ENCODE data around the gene DDC.
"Not testable (repeated sequence)": the region's sequence is repeated elsewhere in the genome, so short reads cannot be mapped to it uniquely, and the experiment has no call there.

The DDC gene

DNA sequence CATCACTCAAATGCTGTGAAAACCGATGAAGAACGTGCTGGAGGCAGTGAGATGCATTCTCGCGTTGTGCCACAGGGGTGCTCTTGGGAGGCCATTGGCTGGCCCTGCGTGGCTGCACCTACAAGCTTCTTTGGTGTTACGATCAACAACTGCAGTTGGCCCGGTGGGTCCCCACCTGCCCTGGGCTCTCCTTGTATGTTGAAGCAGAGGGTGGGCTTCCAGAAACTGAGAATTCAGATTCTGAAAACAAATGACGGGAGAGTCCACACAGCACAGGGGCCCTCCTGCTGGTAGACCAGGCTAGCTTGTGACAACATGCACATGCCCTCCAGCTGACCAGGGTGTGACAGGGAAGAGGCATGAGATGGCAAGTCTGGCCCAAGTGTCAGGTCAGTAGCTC lies 23.7 kb upstream of the DDC start:
- DNase-seq = no peak

- DNase-seq = no peak
Observed at GRCh38 chr7:50587737-50588136, 22.5 kb upstream of the DDC start.

DNA sequence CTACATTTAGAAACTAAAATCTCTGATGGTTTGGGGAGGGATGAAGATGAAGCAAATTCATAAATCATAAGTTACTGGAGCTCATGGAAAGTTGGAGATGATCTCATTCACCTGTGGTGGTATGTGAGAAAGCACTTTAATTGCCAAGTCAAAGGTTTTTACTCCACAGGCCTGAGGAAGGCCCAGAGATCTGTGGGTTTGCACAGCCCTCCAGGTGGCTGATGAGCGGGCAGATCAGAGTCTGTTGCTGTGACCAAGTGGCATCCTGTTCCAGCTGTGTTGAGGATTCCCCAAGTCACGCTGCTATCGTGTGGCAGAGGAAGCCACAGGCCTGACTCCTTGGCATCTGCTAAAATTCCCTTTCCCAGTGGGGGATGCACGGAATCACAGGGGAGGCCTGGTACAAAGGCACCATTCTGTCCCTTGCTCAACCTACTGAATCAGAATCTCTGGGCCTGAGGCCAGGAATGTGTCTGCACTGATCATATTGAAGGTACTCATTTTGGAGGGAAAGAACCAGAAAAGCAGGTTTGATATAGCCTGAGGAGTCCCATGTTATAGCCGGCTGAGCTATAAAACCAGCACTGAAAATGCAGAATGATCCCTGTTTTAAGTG lies 19.7 kb upstream of the DDC start:
- peak; percentile 63 for DNase-seq

GRCh38 chr7:50584386-50584785 lies 19.2 kb upstream of the DDC start:
- no peak for DNase-seq

DNA sequence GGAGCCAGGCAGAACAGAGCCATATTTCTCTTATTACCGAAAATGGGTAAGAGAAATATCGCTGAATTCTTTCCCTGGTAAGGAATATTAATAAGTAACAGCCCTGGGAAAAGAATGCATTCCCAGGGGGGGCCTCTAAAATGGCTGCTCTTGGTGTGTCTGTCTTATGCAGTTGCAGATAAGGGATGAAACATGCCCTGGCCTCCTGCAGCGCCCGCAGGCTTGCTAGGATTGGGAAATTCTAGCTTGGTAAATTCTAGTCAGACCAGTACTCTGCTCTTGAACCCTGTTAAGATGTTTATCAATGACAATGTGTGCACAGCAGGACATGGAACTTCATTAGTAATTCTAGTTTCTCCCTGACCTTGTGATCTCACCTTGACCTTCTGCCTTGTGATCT lies 18.1 kb upstream of the DDC start:
- DNase-seq = not testable (repeated sequence)

- not testable (repeated sequence) for DNase-seq
Observed at GRCh38 chr7:50582271-50582670, 17.1 kb upstream of the DDC start.

DNA sequence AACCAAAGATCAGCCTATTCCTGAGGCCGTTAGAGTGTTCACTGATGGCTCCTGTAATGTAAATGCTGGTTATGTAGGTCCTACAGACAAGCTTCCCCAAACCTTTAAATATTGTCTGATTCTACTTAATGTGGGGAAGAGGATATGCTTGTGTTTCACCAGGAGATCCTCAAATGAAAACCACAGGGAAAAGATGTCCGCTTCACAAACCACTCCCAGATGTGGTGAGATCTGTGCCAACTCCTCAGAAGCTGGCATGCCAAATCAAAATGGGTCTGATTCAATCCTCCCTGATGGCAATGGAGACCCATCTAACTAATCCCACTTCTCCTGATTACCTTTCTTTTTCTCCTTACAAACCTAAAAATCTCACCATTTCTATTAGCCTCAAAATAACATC lies 15.5 kb upstream of the DDC start:
- DNase-seq = not testable (repeated sequence)

- no peak for DNase-seq
Observed at GRCh38 chr7:50580057-50580456, 14.9 kb upstream of the DDC start.

- DNase-seq = not testable (repeated sequence)
Observed at GRCh38 chr7:50578105-50578504, 12.9 kb upstream of the DDC start.

GRCh38 chr7:50577569-50577968 lies 12.4 kb upstream of the DDC start:
- no peak for DNase-seq

DNA sequence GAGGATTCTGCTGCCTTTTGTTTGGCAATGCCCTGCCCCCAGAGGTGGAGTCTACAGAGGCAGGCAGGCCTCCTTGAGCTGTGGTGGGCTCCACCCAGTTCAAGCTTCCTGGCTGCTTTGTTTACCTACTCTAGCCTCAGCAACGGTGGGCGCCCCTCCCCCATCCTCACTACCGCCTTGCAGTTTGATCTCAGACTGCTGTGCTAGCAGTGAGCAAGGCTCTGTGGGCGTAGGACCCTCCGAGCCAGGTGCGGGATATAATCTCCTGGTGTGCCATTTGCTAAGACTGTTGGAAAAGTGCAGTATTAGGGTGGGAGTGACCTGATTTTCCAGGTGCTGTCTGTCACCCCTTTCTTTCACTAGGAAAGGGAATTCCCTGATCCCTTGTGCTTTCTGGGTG lies 11.2 kb upstream of the DDC start:
- not testable (repeated sequence) for DNase-seq

DNA sequence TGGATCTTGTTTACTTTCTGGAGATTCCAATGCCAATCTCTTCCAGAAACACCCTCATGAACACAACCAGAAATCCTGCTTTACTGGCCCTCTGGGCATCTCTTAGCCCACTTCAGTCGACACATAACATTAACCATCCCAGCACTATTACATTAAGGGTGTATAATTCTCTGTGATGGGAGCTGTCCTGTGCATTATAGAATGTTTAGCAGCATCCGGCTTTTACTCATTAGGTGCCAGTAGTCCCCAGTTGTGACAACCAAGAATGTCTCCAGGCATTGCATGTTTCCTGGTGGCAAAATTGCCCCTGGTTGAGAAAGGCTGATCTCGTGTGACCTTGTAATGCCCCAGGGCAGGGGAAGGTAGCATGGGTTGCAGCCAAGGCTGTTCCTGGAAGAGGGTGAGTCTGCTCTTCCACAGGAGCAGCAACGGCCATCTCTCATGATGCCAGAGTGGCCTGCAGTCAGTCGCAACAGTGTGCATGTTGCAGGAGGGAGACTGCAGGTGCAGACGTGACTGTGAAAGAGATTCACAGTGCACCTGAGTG lies 2.6 kb upstream of the DDC start:
- no peak for DNase-seq

DNA sequence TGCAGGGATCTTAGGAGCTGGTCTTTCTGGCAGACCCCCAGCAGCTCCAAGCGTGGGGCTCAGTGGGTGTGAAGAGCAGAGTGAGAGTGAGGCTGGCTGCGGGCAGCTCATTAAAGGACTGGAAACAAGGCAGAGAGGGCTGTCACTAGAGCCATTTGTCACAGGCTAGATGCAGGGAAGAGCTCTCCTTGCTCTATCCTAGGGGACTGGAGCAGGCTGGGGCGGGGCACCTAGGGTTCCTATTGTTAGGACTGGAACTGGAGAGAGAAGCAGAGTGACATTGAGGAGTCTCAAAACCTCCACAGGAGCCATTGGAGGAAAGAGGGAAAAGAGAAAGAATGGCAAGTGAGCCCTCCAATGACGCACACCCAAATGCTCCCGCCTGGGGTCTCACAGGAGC lies 772 bp upstream of the DDC start:
- no peak for DNase-seq

GRCh38 chr7:50565559-50565916 lies 333 bp upstream of the DDC start:
- no peak for DNase-seq

DNA sequence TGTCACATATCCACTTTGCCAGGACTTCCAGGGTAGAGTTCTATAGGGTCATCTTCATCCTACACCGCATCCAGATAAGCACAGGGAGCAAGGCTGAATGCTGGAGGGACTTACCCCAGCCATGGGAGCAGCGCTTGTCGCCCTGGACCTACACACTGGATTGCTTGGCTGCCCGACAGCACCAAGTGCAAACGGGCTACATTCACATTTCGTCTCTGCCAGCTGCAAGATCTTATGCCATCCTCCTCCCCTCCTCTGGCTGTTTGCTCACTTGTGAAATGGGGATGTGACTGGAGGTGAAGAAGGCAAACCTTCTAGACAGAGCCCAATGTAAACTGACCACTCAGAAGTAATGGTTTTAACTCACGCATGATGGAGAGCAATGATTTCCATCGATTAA lies 1.0 kb downstream of the DDC start:
- DNase-seq = no peak

GRCh38 chr7:50562136-50562535 lies 3.1 kb downstream of the DDC start:
- DNase-seq = no peak

GRCh38 chr7:50560865-50561351 lies 4.3 kb downstream of the DDC start:
- peak; percentile 78 for DNase-seq

GRCh38 chr7:50559881-50560280 lies 5.3 kb downstream of the DDC start:
- DNase-seq = no peak

GRCh38 chr7:50558294-50559053 lies 6.7 kb downstream of the DDC start:
- no peak for DNase-seq

DNA sequence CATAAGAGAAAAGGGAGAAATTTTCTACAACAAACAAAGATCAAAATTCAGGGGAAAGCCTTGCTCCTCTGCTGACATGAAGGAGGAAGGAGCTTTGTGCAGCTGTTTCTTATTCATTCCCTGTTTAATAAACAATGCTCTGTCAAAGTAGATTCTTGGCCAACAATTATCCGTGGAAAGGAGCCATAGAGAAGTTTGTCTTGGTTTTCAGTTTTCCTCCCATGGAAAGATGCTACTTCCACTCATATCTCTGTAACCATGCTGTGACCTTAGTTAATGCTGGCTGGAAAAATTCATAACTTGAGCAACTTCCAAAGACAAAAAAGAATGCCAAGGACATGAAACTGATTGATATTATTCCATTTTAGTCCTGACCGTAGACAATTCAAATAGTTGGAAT lies 8.1 kb downstream of the DDC start:
- DNase-seq = peak; percentile 31

- no peak for DNase-seq
Observed at GRCh38 chr7:50556247-50556991, 8.8 kb downstream of the DDC start.

- no peak for DNase-seq
Observed at GRCh38 chr7:50555594-50556140, 9.5 kb downstream of the DDC start.
